GM10266 (cell line): Measurements from ENCODE around the gene HAX1.
"Not testable (repeated sequence)": the region's sequence is repeated elsewhere in the genome, so short reads cannot be mapped to it uniquely, and the experiment has no call there.

Source experiments
- DNase-seq: peaks from one replicate; pipeline ENCODE4 v3.0.0; 2012; ENCODE audit errors: extremely low spot score
- CTCF ChIP-seq: IDR thresholded peaks from 2 replicates; pipeline ENCODE4 v1.5.1; 2012; ENCODE audit warnings: mild to moderate bottlenecking, low read depth; ENCODE audit not compliant: control insufficient read depth, insufficient read depth; ENCODE audit errors: missing control alignments

HAX1 gene

DNA sequence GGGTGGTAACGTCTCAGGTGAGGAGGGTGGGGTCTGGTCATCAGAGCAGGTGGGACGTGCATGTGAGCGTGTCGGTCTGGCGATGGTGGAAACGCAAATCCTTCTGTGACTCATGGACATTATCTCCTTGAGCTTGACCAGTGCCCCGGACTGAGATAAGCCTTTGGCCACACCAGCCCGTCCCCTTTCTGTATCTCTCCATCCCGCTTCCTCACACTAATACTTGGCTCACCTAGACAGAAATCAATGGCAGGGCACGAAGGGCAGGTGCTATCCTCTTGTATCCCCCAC lies 40.6 kb downstream of the HAX1 start:
- no peak for TF ChIP-seq CTCF
- DNase-seq: no peak

DNA sequence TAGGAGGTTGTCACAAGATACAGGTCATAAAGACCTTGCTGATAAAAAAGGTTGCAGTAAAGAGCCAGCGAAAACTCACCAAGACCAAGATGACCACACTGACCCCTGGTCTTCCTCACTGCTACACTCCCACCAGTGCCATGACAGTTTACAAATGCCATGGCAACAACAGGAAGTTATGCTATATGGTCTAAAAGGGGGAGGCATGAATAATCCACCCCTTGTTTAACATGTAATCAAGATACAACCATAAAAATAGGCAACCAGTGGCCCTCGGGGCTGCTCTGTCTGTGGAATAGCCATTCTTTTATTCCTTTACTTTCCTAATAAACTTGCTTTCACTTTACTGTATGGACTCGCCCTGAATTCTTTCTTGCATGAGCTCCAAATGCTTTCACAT lies 41.8 kb downstream of the HAX1 start:
- not testable (repeated sequence) for DNase-seq

DNA sequence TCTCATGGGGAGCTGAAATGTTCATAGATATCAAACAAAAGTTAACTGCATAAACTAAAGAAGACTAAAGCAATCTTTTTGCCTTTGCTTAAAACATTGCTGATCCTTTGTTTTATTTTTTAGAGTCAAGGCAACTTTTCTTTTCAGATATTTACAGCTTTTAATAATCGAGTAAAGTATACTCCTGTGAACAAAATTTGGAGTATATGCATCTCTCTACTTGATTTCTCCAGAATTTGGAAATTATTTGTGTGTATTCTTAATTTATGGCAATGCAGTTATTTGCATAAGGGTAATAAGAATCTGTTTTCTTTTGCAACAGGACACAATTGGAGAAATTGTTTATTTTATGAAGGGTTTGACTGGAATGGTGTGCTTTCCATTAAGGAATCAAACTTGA lies 44.3 kb downstream of the HAX1 start:
- no peak for DNase-seq
- no peak for TF ChIP-seq CTCF

DNA sequence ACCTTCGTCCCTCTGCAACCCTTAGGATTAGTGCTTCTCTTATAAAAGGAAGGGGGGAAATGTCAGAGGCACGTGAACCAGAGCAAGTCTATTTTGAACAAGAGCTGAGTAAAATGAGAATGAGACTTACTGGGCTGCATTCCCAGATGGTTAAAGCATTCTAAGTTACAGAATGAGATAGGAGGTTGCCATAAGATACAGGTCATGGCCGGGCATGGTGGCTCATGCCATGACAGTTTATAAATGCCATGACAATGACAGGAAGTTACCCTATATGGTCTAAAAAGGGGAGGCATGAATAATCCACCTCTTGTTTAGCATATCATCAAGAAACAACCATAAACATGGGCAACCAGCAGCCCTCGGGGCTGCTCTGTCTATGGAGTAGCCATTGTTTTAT lies 46.0 kb downstream of the HAX1 start:
- no peak for TF ChIP-seq CTCF
- DNase-seq: no peak

GRCh38 chr1:154320882-154321608 lies 48.6 kb downstream of the HAX1 start, which contains the start of gene AQP10:
Gene AQP10, plus strand, starts transcription at chr1:154321093. Its CDS starts 63 bp downstream, at chr1:154321156.
- DNase-seq: no peak
- TF ChIP-seq CTCF: no peak

DNA sequence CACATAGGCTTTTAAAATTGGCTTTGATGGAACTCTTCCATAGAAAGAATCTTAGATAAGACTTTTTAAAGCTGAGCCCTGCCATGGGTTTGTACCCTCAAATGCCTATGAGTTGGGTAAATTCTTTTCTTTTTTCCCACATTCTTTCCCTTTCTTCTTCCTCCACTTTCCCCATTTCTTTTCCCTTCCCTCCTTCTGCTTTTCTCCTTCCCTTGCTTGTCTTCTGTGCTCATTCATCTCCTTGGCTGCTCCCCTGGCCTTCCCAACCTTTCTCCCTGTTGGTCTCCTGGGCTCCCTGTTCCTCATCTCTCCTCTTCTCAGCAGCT lies 49.1 kb downstream of the HAX1 start:
- not testable (repeated sequence) for DNase-seq

DNA sequence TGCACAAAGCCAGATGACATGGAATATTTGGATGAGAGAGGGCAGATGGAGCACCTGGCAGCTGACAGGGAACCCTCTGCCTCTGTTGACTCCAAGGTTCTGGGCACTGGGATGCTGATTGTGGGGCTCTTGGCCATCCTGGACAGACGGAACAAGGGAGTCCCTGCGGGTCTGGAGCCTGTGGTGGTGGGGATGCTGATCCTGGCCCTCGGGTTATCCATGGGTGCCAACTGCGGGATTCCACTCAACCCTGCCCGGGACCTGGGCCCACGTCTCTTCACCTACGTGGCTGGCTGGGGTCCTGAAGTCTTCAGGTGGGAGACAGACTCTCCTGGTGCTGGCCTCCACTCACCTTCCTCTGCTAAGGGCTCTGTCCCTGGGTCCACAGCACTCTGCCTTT lies 51.1 kb downstream of the HAX1 start:
- DNase-seq: no peak
- TF ChIP-seq CTCF: no peak

DNA sequence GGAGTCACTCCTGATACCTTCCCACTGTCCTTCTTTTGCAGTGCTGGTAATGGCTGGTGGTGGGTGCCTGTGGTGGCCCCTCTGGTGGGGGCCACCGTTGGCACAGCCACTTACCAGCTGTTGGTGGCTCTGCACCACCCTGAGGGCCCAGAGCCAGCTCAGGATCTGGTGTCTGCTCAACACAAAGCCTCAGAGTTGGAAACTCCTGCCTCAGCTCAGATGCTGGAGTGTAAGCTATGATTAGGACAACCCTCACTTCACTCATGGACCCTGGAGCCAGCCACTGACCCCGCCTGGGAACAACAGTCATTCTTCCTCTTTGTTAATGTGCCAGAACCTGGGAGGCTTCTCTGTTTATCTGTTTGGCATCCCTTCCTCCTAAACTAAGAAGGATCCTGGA lies 51.8 kb downstream of the HAX1 start:
- TF ChIP-seq CTCF: no peak
- DNase-seq: no peak
